ENCODE measurements around the gene CLDN7.

Gene CLDN7

GRCh38 chr17:7235693-7236665, 26.3 kb downstream of the CLDN7 start:
- DNase-seq = no peak

GRCh38 chr17:7234083-7234951, 28.0 kb downstream of the CLDN7 start, which contains the start of gene DVL2:
TSS of gene DVL2 (minus strand) at chr17:7234517. CDS start at chr17:7234262, 255 bp downstream.
- DNase-seq = peak; percentile 88

GRCh38 chr17:7233701-7234082, 28.6 kb downstream of the CLDN7 start:
- no peak for DNase-seq

- no peak for DNase-seq
These were observed 30.2 kb downstream of the CLDN7 start for GRCh38 chr17:7232114-7232513.

- no peak for DNase-seq
These were observed 32.8 kb downstream of the CLDN7 start for GRCh38 chr17:7229504-7229903.

- DNase-seq = no peak
These were observed 33.4 kb downstream of the CLDN7 start for GRCh38 chr17:7228920-7229319.

- DNase-seq = no peak
These were observed 35.3 kb downstream of the CLDN7 start for GRCh38 chr17:7226721-7227710.

GRCh38 chr17:7225711-7226331, 36.5 kb downstream of the CLDN7 start:
- DNase-seq = no peak

GRCh38 chr17:7224661-7225111, 37.6 kb downstream of the CLDN7 start:
- DNase-seq = no peak

GRCh38 chr17:7224110-7224509, 38.2 kb downstream of the CLDN7 start:
- DNase-seq = no peak

- DNase-seq = no peak
These were observed 38.9 kb downstream of the CLDN7 start for GRCh38 chr17:7223375-7223774.

GRCh38 chr17:7222972-7223292, 39.3 kb downstream of the CLDN7 start:
- DNase-seq = no peak

GRCh38 chr17:7222093-7222971, 39.9 kb downstream of the CLDN7 start:
- no peak for DNase-seq

- no peak for DNase-seq
These were observed 40.8 kb downstream of the CLDN7 start for GRCh38 chr17:7221278-7222092.

GRCh38 chr17:7220593-7221277, 41.5 kb downstream of the CLDN7 start:
- DNase-seq = peak; percentile 43

- peak; percentile 79 for DNase-seq
These were observed 42.3 kb downstream of the CLDN7 start, which contains the start of the genes ACADVL and DLG4 for GRCh38 chr17:7219812-7220592. TSS of gene ACADVL (plus strand) at chr17:7219938. CDS start at chr17:7219985, 47 bp downstream. TSS of gene DLG4 (minus strand) at chr17:7219836.

GRCh38 chr17:7219229-7219811, 43.0 kb downstream of the CLDN7 start:
- no peak for DNase-seq

GRCh38 chr17:7218758-7219157, 43.5 kb downstream of the CLDN7 start:
- DNase-seq = no peak
